Nephron (organoid): ENCODE measurements around the gene CALML5.

ENCODE experiments used
- H3K27ac Mint-ChIP-seq, 3 experiments: 2 replicates each; pipeline ENCODE4 v1.8.0; 2020; ENCODE audit warnings: mixed read lengths in 3 of 3, mild to moderate bottlenecking in 2 of 3, moderate library complexity in 1 of 3
- H3K27me3 Mint-ChIP-seq: 2 replicates; pipeline ENCODE4 v1.8.0; 2021; ENCODE audit warnings: low read depth, mild to moderate bottlenecking, moderate library complexity, mixed read lengths
- H3K36me3 Mint-ChIP-seq: 2 replicates; pipeline ENCODE4 v1.8.0; 2020; ENCODE audit warnings: low read depth, mixed read lengths
- H3K4me1 Mint-ChIP-seq: 2 replicates; pipeline ENCODE4 v1.8.0; 2020; ENCODE audit warnings: mixed read lengths
- H3K4me3 Mint-ChIP-seq, 3 experiments: 2 replicates each; pipeline ENCODE4 v1.8.0; 2020; ENCODE audit warnings: mild to moderate bottlenecking in 3 of 3, mixed read lengths in 3 of 3, moderate library complexity in 2 of 3
- H3K9me3 Mint-ChIP-seq: 2 replicates; pipeline ENCODE4 v1.8.0; 2020; ENCODE audit warnings: mixed read lengths
- CTCF ChIP-seq, 3 experiments: fragments of 200-600 bp; sonication (generic); IDR thresholded peaks; one replicate each; pipeline ENCODE4 v1.5.0; 2021; ENCODE audit warnings: antibody characterized with exemption in 3 of 3; ENCODE audit not compliant: unreplicated experiment in 3 of 3

Gene CALML5

GRCh38 chr10:5511231-5511884 is 12.0 kb upstream of the CALML5 start:
- H3K4me3 Mint-ChIP-seq = no peak overlapping the region
- TF ChIP-seq CTCF (IDR thresholded peaks at IDR 0.05; ENCODE audit: unreplicated experiment in 3 of 3) = no peak
- H3K36me3 Mint-ChIP-seq = no peaks in the 10 kb centered on the region
- H3K27ac Mint-ChIP-seq = peak overlapping the region in 1 of 3 experiments; percentile 48
- peaks cover 9% of the 10 kb centered on the region for H3K27me3 Mint-ChIP-seq
- peaks cover 33% of the 10 kb centered on the region for H3K4me1 Mint-ChIP-seq
- H3K9me3 Mint-ChIP-seq = no peaks in the 10 kb centered on the region

- TF ChIP-seq CTCF (IDR thresholded peaks at IDR 0.05; ENCODE audit: unreplicated experiment in 3 of 3) = no peak
- H3K27me3 Mint-ChIP-seq = peaks cover 9% of the 10 kb centered on the region
- H3K4me1 Mint-ChIP-seq = peaks cover 28% of the 10 kb centered on the region
- H3K4me3 Mint-ChIP-seq = no peak overlapping the region
- H3K27ac Mint-ChIP-seq = peak overlapping the region; percentile 10 to 48 (median 40)
- no peaks in the 10 kb centered on the region for H3K9me3 Mint-ChIP-seq
- H3K36me3 Mint-ChIP-seq = no peaks in the 10 kb centered on the region
Observed at GRCh38 chr10:5510281-5511072, 11.1 kb upstream of the CALML5 start.

- H3K36me3 Mint-ChIP-seq = no peaks in the 10 kb centered on the region
- no peak overlapping the region for H3K4me3 Mint-ChIP-seq
- no peaks in the 10 kb centered on the region for H3K9me3 Mint-ChIP-seq
- peaks cover 7% of the 10 kb centered on the region for H3K27me3 Mint-ChIP-seq
- H3K27ac Mint-ChIP-seq = no peak overlapping the region
- no peak for TF ChIP-seq CTCF (IDR thresholded peaks at IDR 0.05; ENCODE audit: unreplicated experiment in 3 of 3)
- peaks cover 22% of the 10 kb centered on the region for H3K4me1 Mint-ChIP-seq
Observed at GRCh38 chr10:5509691-5510090, 10.3 kb upstream of the CALML5 start.

- TF ChIP-seq CTCF (IDR thresholded peaks at IDR 0.05; ENCODE audit: unreplicated experiment in 3 of 3) = no peak
- H3K27me3 Mint-ChIP-seq = peaks cover 6% of the 10 kb centered on the region
- no peaks in the 10 kb centered on the region for H3K9me3 Mint-ChIP-seq
- H3K27ac Mint-ChIP-seq = no peak overlapping the region
- no peak overlapping the region for H3K4me3 Mint-ChIP-seq
- H3K4me1 Mint-ChIP-seq = peaks cover 21% of the 10 kb centered on the region
- H3K36me3 Mint-ChIP-seq = no peaks in the 10 kb centered on the region
Observed at GRCh38 chr10:5509236-5509635, 9.9 kb upstream of the CALML5 start.

- Mint-ChIP-seq H3K27me3 (peaks cover 6% of the 10 kb centered on the region), H3K27ac (no peak overlapping the region), H3K9me3 (no peaks in the 10 kb centered on the region), H3K36me3 (no peaks in the 10 kb centered on the region), H3K4me1 (peaks cover 21% of the 10 kb centered on the region), H3K4me3 (no peak overlapping the region)
- no peak for TF ChIP-seq CTCF (IDR thresholded peaks at IDR 0.05; ENCODE audit: unreplicated experiment in 3 of 3)
Observed at GRCh38 chr10:5508786-5509185, 9.4 kb upstream of the CALML5 start.
